HEK293 (cell line): ENCODE measurements around the gene CCDC92B.

Experiments
- GFI1B ChIP-seq: fragments of 450-650 bp; formaldehyde crosslinking; IDR thresholded peaks from 2 replicates; pipeline ENCODE4 v1.5.1; 2016; ENCODE audit warnings: missing biosample characterization, missing genetic modification characterization
- GLIS2 ChIP-seq: fragments of 450-650 bp; formaldehyde crosslinking; IDR thresholded peaks from 2 replicates; pipeline ENCODE4 v1.5.1; 2016; ENCODE audit warnings: missing biosample characterization, missing genetic modification characterization
- KLF1 ChIP-seq: fragments of 450-650 bp; formaldehyde crosslinking; IDR thresholded peaks from 2 replicates; pipeline ENCODE4 v1.5.1; 2016; ENCODE audit warnings: missing biosample characterization, missing genetic modification characterization
- KLF10 ChIP-seq: fragments of 450-650 bp; IDR thresholded peaks from 2 replicates; pipeline ENCODE4 v1.5.1; 2018; ENCODE audit warnings: missing biosample characterization, mild to moderate bottlenecking, missing genetic modification characterization
- KLF7 ChIP-seq: fragments of 450-650 bp; formaldehyde crosslinking; IDR thresholded peaks from 2 replicates; pipeline ENCODE4 v1.5.1; 2016; ENCODE audit warnings: missing biosample characterization, missing genetic modification characterization, borderline replicate concordance
- MEIS1 ChIP-seq: sonication (generic); formaldehyde crosslinking; IDR thresholded peaks from 2 replicates; pipeline ENCODE4 v1.8.1; 2022; ENCODE audit warnings: missing genetic modification reagents, mild to moderate bottlenecking, borderline replicate concordance
- PATZ1 ChIP-seq: fragments of 450-650 bp; formaldehyde crosslinking; IDR thresholded peaks from 2 replicates; pipeline ENCODE4 v1.5.1; 2016; ENCODE audit warnings: missing biosample characterization, missing genetic modification characterization
- SP3 ChIP-seq: fragments of 450-650 bp; formaldehyde crosslinking; IDR thresholded peaks from 2 replicates; pipeline ENCODE4 v1.5.1; 2016; ENCODE audit warnings: missing biosample characterization, missing genetic modification characterization
- ZBTB11 ChIP-seq: fragments of 450-650 bp; formaldehyde crosslinking; conservative IDR thresholded peaks from 2 replicates; pipeline ENCODE4 v1.5.1; 2016; ENCODE audit warnings: low read depth, missing biosample characterization, missing genetic modification characterization
- ZBTB17 ChIP-seq: fragments of 450-650 bp; formaldehyde crosslinking; IDR thresholded peaks from 2 replicates; pipeline ENCODE4 v1.5.1; 2016; ENCODE audit warnings: missing biosample characterization, missing genetic modification characterization
- ZBTB48 ChIP-seq: fragments of 450-650 bp; formaldehyde crosslinking; IDR thresholded peaks from 2 replicates; pipeline ENCODE4 v1.5.1; 2016; ENCODE audit warnings: missing biosample characterization, missing genetic modification characterization
- ZFP41 ChIP-seq: fragments of 450-650 bp; formaldehyde crosslinking; IDR thresholded peaks from 2 replicates; pipeline ENCODE4 v1.5.1; 2016; ENCODE audit warnings: missing biosample characterization, missing genetic modification characterization, borderline replicate concordance
- ZNF140 ChIP-seq: fragments of 450-650 bp; formaldehyde crosslinking; IDR thresholded peaks from 2 replicates; pipeline ENCODE4 v1.5.1; 2016; ENCODE audit warnings: missing biosample characterization, missing genetic modification characterization
- ZNF23 ChIP-seq: fragments of 450-650 bp; formaldehyde crosslinking; IDR thresholded peaks from 2 replicates; pipeline ENCODE4 v1.5.1; 2016; ENCODE audit warnings: missing biosample characterization, missing genetic modification characterization, borderline replicate concordance
- ZNF311 ChIP-seq: fragments of 450-650 bp; formaldehyde crosslinking; IDR thresholded peaks from 2 replicates; pipeline ENCODE4 v1.5.1; 2017; ENCODE audit warnings: missing biosample characterization, missing genetic modification characterization, borderline replicate concordance
- ZNF324 ChIP-seq: fragments of 450-650 bp; formaldehyde crosslinking; IDR thresholded peaks from 2 replicates; pipeline ENCODE4 v1.5.1; 2016; ENCODE audit warnings: missing biosample characterization, missing genetic modification characterization
- ZNF426 ChIP-seq: fragments of 450-650 bp; formaldehyde crosslinking; IDR thresholded peaks from 2 replicates; pipeline ENCODE4 v1.5.1; 2017; ENCODE audit warnings: missing biosample characterization, missing genetic modification characterization, mild to moderate bottlenecking, inconsistent platforms, moderate library complexity
- ZNF501 ChIP-seq: fragments of 450-650 bp; formaldehyde crosslinking; IDR thresholded peaks from 2 replicates; pipeline ENCODE4 v1.5.1; 2016; ENCODE audit warnings: missing biosample characterization, missing genetic modification characterization
- ZNF529 ChIP-seq: fragments of 450-650 bp; formaldehyde crosslinking; IDR thresholded peaks from 2 replicates; pipeline ENCODE4 v1.5.1; 2017; ENCODE audit warnings: missing genetic modification characterization, missing biosample characterization; ENCODE audit not compliant: insufficient replicate concordance
- ZNF530 ChIP-seq: fragments of 450-650 bp; formaldehyde crosslinking; IDR thresholded peaks from 2 replicates; pipeline ENCODE4 v1.5.1; 2016; ENCODE audit warnings: low read depth, missing biosample characterization, missing genetic modification characterization
- ZNF600 ChIP-seq: fragments of 450-650 bp; formaldehyde crosslinking; IDR thresholded peaks from 2 replicates; pipeline ENCODE4 v1.5.1; 2016; ENCODE audit warnings: missing biosample characterization, missing genetic modification characterization
- ZNF639 ChIP-seq: fragments of 450-650 bp; formaldehyde crosslinking; IDR thresholded peaks from 2 replicates; pipeline ENCODE4 v1.5.1; 2016; ENCODE audit warnings: missing biosample characterization, missing genetic modification characterization
- ZNF654 ChIP-seq: fragments of 450-650 bp; formaldehyde crosslinking; IDR thresholded peaks from 2 replicates; pipeline ENCODE4 v1.5.1; 2016; ENCODE audit warnings: low read depth, missing biosample characterization, missing genetic modification characterization
- ZNF658 ChIP-seq: fragments of 450-650 bp; formaldehyde crosslinking; IDR thresholded peaks from 2 replicates; pipeline ENCODE4; 2016; ENCODE audit warnings: missing biosample characterization, missing genetic modification characterization
- ZNF670 ChIP-seq: fragments of 450-650 bp; formaldehyde crosslinking; IDR thresholded peaks from 2 replicates; pipeline ENCODE4 v1.5.1; 2016; ENCODE audit warnings: missing biosample characterization, missing genetic modification characterization, low read depth
- ZNF76 ChIP-seq: fragments of 450-650 bp; formaldehyde crosslinking; IDR thresholded peaks from 2 replicates; pipeline ENCODE4; 2016; ENCODE audit warnings: low read depth, missing biosample characterization, missing genetic modification characterization, borderline replicate concordance
- ZNF843 ChIP-seq: fragments of 450-650 bp; formaldehyde crosslinking; IDR thresholded peaks from 2 replicates; pipeline ENCODE4 v1.5.1; 2016; ENCODE audit warnings: missing biosample characterization, missing genetic modification characterization
- ZXDB ChIP-seq: fragments of 450-650 bp; formaldehyde crosslinking; IDR thresholded peaks from 2 replicates; pipeline ENCODE4 v1.5.1; 2016; ENCODE audit warnings: missing biosample characterization, missing genetic modification characterization
- TF ChIP-seq, protein P1 (sequence below): fragments of 450-650 bp; formaldehyde crosslinking; IDR thresholded peaks from 2 replicates; pipeline ENCODE4 v1.5.1; 2016; ENCODE audit warnings: missing biosample characterization, missing genetic modification characterization

The CCDC92B gene

GRCh38 chr17:2786176-2786881, 36.9 kb upstream of the CCDC92B start (continued):
- TF ChIP-seq ZNF530 (tag by site-specific recombination), result no peak
- no peak for TF ChIP-seq ZNF529
- TF ChIP-seq ZNF843 (tag by site-specific recombination), result no peak
- TF ChIP-seq, protein P1, sequence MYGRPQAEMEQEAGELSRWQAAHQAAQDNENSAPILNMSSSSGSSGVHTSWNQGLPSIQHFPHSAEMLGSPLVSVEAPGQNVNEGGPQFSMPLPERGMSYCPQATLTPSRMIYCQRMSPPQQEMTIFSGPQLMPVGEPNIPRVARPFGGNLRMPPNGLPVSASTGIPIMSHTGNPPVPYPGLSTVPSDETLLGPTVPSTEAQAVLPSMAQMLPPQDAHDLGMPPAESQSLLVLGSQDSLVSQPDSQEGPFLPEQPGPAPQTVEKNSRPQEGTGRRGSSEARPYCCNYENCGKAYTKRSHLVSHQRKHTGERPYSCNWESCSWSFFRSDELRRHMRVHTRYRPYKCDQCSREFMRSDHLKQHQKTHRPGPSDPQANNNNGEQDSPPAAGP (tag by site-specific recombination), result peak; percentile 84
- TF ChIP-seq GLIS2 (tag by site-specific recombination), result peak; percentile 79
- no peak for TF ChIP-seq ZNF140
- no peak for TF ChIP-seq ZNF670 (tag by site-specific recombination)
- TF ChIP-seq ZBTB48 (tag by site-specific recombination), result peak; percentile 85
- TF ChIP-seq ZNF324 (tag by site-specific recombination), result no peak
- no peak for TF ChIP-seq ZNF311 (tag by site-specific recombination)
- TF ChIP-seq SP3 (tag by site-specific recombination), result peak; percentile 76
- no peak; the same call in 1 of the 2 replicates for TF ChIP-seq ZBTB11 (tag by site-specific recombination)
- TF ChIP-seq KLF1 (tag by site-specific recombination), result peak; percentile 91
- peak; percentile 67; the same call in 1 of the 2 replicates for TF ChIP-seq KLF10 (tag by site-specific recombination)
- peak; percentile 61; the same call in 1 of the 2 replicates for TF ChIP-seq ZNF76 (tag by site-specific recombination)
- TF ChIP-seq ZNF23 (tag by site-specific recombination), result no peak
- TF ChIP-seq ZXDB (tag by site-specific recombination), result no peak
- peak; percentile 34; the same call in 1 of the 2 replicates for TF ChIP-seq ZNF639 (tag by site-specific recombination)
- TF ChIP-seq GFI1B, result no peak
- peak; percentile 83 for TF ChIP-seq ZNF600 (tag by site-specific recombination)
- TF ChIP-seq ZBTB17, result peak; percentile 53; the same call in 1 of the 2 replicates
- no peak for TF ChIP-seq ZFP41 (tag by site-specific recombination)
- TF ChIP-seq ZNF658 (tag by site-specific recombination), result no peak
- no peak; the same call in 1 of the 2 replicates for TF ChIP-seq KLF7 (tag by site-specific recombination)
- no peak for TF ChIP-seq MEIS1 (CRISPR knock-in tag)
- TF ChIP-seq ZNF426 (tag by site-specific recombination), result no peak
- TF ChIP-seq ZNF654, result peak; percentile 60
- no peak for TF ChIP-seq ZNF501 (tag by site-specific recombination)
- peak; percentile 86 for TF ChIP-seq PATZ1 (tag by site-specific recombination)
